Suprapubic skin (tissue), 4 donors: ENCODE data around the gene HDGFL2. TPM values are rescaled to one million over a fixed set of nuclear protein-coding genes. Genes with fewer than 3 reads are reported as not detected.
"Not testable (repeated sequence)": the region's sequence is repeated elsewhere in the genome, so short reads cannot be mapped to it uniquely, and the experiment has no call there.

Experiments
- DNase-seq, 2 donors: peaks; one replicate each; pipeline ENCODE4 v3.0.0-alpha.2; 2019; ENCODE audit warnings: low spot score in 2 of 2
- H3K27ac ChIP-seq: fragments of 200-600 bp; sonication (generic); one replicate; pipeline ENCODE4 v1.5.1; 2019
- H3K27me3 ChIP-seq: fragments of 200-600 bp; sonication (generic); one replicate; pipeline ENCODE4 v1.5.1; 2019
- H3K36me3 ChIP-seq: fragments of 200-600 bp; sonication (generic); one replicate; pipeline ENCODE4 v1.5.1; 2019
- H3K4me1 ChIP-seq: fragments of 200-600 bp; sonication (generic); one replicate; pipeline ENCODE4 v1.5.1; 2019
- H3K4me3 ChIP-seq: fragments of 200-600 bp; sonication (generic); one replicate; pipeline ENCODE4 v1.5.1; 2019; ENCODE audit warnings: mild to moderate bottlenecking
- H3K9me3 ChIP-seq: fragments of 200-600 bp; sonication (generic); one replicate; pipeline ENCODE4 v1.5.1; 2019
- EP300 ChIP-seq: sonication (generic); formaldehyde crosslinking; IDR thresholded peaks from one replicate; pipeline ENCODE4 v1.6.1; 2017; ENCODE audit warnings: antibody characterized with exemption
- POLR2A ChIP-seq, 2 donors: fragments of 450-650 bp; IDR thresholded peaks; one replicate each; pipeline ENCODE4 v1.6.1; 2017; ENCODE audit warnings: antibody characterized with exemption in 2 of 2, mild to moderate bottlenecking in 2 of 2, moderate library complexity in 2 of 2
- POLR2AphosphoS5 ChIP-seq, 3 donors: sonication (generic); formaldehyde crosslinking; IDR thresholded peaks; one replicate each; pipeline ENCODE4 v1.6.1; 2017; ENCODE audit warnings: antibody characterized with exemption in 3 of 3
- WGBS: methylation state at CpG from one replicate; pipeline ENCODE4 v1.1.5; 2018; 5-methylcytosine and 5-hydroxymethylcytosine counted together
- total RNA-seq, 4 donors: library from RNA; depleted of rRNA; stranded (reverse); fragments of >200 nt; gene quantifications; one replicate each; pipeline ENCODE4 v1.1.0, GENCODE V29; 2016
- TF ChIP-seq, protein P1 (sequence below), 2 donors: fragments of 200-600 bp in 1 of 2; fragments of 450-650 bp in 1 of 2; sonication (generic) in 1 of 2; IDR thresholded peaks; one replicate each; pipeline ENCODE4 v1.5.1; 2016 to 2019; ENCODE audit warnings: antibody characterized with exemption in 2 of 2, mild to moderate bottlenecking in 1 of 2, moderate library complexity in 1 of 2

HDGFL2 gene
- total RNA-seq, 4 donors from 2014 or later, result 23.0 to 27.4 (median 23.4) TPM

DNA sequence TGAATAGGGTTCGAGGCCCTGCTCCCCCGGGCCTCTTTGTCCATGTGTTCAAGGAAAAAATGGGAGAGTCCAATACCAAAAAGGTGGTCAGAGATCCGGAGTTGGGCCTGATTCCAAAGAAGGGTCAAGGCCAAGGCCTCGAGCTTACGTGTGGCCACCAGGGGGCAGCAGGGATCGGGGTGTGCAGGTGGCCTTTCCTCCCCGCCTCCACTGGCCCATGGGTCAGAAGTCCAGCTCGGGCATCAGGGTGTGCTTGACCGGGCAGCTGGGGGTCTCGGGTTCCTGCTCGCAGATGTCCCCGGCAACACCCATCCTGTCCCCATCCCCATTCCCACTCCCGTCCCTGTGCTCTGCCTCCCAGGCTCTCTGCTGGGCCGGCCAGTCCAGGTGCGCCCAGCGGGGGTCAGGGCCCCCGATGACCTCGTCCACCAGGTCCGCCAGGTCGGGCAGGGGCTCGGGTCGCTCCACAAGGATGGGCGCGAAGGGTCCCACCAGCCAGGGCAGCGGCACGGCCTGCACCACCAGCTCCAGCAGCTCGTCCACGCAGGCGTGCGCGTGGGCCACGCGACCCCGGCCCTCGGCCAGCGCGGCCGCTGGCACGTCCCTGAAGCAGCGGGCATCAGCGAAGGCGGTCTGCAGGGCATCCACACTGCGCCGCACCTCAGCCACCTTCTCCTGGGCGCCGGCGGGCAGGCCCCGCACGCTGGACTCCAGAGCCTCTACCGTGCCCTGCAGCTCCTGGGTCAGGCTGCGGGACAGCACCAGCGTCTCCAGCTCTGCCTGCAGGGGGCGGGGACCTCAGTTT, 51.4 kb downstream of the HDGFL2 start:
- H3K27me3 ChIP-seq, result no peaks in the 10 kb centered on the region
- H3K9me3 ChIP-seq, result no peaks in the 10 kb centered on the region
- 57% methylated on average over 15 of the region's 53 CpGs for WGBS
- peaks cover 13% of the 10 kb centered on the region for H3K4me1 ChIP-seq
- no peaks in the 10 kb centered on the region for H3K36me3 ChIP-seq
- DNase-seq, result peak in 1 of 2 donors; percentile 64
- no peak overlapping the region for H3K27ac ChIP-seq
- TF ChIP-seq POLR2AphosphoS5 (IDR thresholded peaks at IDR 0.05) (no peak), EP300 (no peak), POLR2A (IDR thresholded peaks at IDR 0.05) (no peak)
- TF ChIP-seq, protein P1, sequence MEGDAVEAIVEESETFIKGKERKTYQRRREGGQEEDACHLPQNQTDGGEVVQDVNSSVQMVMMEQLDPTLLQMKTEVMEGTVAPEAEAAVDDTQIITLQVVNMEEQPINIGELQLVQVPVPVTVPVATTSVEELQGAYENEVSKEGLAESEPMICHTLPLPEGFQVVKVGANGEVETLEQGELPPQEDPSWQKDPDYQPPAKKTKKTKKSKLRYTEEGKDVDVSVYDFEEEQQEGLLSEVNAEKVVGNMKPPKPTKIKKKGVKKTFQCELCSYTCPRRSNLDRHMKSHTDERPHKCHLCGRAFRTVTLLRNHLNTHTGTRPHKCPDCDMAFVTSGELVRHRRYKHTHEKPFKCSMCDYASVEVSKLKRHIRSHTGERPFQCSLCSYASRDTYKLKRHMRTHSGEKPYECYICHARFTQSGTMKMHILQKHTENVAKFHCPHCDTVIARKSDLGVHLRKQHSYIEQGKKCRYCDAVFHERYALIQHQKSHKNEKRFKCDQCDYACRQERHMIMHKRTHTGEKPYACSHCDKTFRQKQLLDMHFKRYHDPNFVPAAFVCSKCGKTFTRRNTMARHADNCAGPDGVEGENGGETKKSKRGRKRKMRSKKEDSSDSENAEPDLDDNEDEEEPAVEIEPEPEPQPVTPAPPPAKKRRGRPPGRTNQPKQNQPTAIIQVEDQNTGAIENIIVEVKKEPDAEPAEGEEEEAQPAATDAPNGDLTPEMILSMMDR (IDR thresholded peaks at IDR 0.05), result peak in 1 of 2 donors; percentile 46
- H3K4me3 ChIP-seq, result no peak overlapping the region

DNA sequence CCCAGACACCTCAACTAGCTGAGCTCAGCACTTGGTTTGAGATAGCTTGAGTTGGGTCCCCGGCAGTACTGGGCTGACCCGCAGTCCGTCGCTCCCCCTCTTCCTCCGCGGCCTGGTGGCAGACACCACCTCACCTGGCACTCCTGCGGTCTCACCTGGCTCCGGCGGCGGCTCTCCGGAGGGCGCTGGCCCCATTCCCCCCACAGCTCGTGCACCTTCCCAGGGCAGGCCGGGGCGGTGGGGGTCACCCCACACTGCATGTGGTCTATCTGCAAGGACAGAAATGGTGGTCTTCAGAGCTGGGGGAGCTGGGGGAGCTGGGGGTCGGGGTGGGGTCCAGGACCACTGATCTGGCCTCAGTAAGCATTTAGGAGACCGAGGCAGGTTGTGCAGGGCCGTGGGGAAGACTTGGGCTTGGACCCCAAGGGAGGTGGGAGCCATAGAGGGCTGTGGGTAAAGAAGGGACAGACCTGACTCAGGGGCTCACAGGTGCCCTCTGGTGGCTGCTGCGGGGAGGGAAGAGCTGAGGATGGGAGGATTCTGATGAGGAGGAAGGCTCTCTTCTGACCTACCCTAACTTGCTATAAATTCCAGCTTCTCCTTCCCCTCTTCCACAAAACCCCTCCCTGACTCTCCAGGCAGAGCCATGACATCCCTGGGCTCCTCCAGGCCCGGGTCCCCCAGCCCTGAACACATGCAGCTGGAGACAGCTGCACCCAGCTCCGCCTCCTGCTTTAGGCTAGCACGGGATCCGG, 52.9 kb downstream of the HDGFL2 start:
- Histone ChIP-seq H3K27ac (no peak overlapping the region), H3K4me3 (no peak overlapping the region), H3K9me3 (no peaks in the 10 kb centered on the region), H3K4me1 (no peaks in the 10 kb centered on the region), H3K36me3 (no peaks in the 10 kb centered on the region), H3K27me3 (no peaks in the 10 kb centered on the region)
- DNase-seq, result peak in 1 of 2 donors; percentile 69
- TF ChIP-seq POLR2A (IDR thresholded peaks at IDR 0.05), result no peak
- TF ChIP-seq, protein P1 (IDR thresholded peaks at IDR 0.05), result peak; percentile 19 to 77
- 73% methylated on average over 18 of the region's 23 CpGs for WGBS

GRCh38 chr19:4525563-4526002, 53.5 kb downstream of the HDGFL2 start:
- Histone ChIP-seq H3K27ac (no peak overlapping the region), H3K4me3 (no peak overlapping the region), H3K27me3 (no peaks in the 10 kb centered on the region), H3K9me3 (no peaks in the 10 kb centered on the region), H3K36me3 (no peaks in the 10 kb centered on the region), H3K4me1 (no peaks in the 10 kb centered on the region)
- WGBS, result 64% methylated on average over 12 of the region's 23 CpGs
- TF ChIP-seq, protein P1 (IDR thresholded peaks at IDR 0.05), result no peak
- no peak for TF ChIP-seq POLR2A (IDR thresholded peaks at IDR 0.05)
- no peak for TF ChIP-seq POLR2AphosphoS5 (IDR thresholded peaks at IDR 0.05)
- TF ChIP-seq EP300, result no peak
- DNase-seq, result no peak

GRCh38 chr19:4527377-4527776, 55.3 kb downstream of the HDGFL2 start:
- not testable (repeated sequence) for H3K4me3 ChIP-seq, H3K27me3 ChIP-seq, H3K4me1 ChIP-seq, H3K27ac ChIP-seq, H3K36me3 ChIP-seq, DNase-seq, H3K9me3 ChIP-seq
- 93% methylated on average over 8 of the region's 8 CpGs for WGBS

- no peak for DNase-seq
- H3K4me1 ChIP-seq, result no peaks in the 10 kb centered on the region
- WGBS, result 71% methylated on average over 15 of the region's 15 CpGs
- H3K27me3 ChIP-seq, result no peaks in the 10 kb centered on the region
- no peaks in the 10 kb centered on the region for H3K9me3 ChIP-seq
- TF ChIP-seq EP300, result no peak
- no peak overlapping the region for H3K4me3 ChIP-seq
- no peak overlapping the region for H3K27ac ChIP-seq
- no peaks in the 10 kb centered on the region for H3K36me3 ChIP-seq
These were observed 56.7 kb downstream of the HDGFL2 start for GRCh38 chr19:4528843-4529242.

DNA sequence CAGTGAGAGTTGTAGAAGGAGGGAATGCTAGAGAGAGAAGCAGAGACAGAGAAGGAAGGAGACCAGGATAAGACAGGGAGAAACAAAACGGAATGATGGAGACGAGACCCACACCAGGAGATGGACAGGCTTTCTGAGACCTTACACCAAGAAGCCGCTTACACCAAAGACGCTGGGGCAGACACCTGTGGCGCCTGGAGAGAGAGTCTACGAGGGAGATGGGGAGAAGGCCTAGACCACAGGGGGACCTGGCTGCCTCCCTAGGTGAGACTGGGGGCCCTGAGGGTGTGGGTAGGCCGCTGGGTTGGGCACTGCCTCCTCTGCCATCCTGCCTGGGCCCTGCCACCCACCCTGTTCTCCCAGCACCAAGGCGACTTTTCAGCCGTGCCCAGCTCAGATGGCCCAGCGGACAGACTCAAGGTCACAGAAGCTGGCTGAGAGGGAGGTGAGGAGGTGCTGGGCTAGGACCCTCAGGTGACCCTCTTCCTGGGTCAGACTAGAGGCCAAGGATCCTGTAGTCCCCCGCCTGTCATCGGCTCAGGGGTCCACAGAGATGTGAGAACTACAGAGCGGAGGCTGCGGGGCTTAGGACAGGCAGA, 57.9 kb downstream of the HDGFL2 start:
- Histone ChIP-seq H3K36me3 (no peaks in the 10 kb centered on the region), H3K4me1 (peaks cover 2% of the 10 kb centered on the region), H3K27me3 (peaks cover 6% of the 10 kb centered on the region), H3K9me3 (no peaks in the 10 kb centered on the region), H3K4me3 (no peak overlapping the region), H3K27ac (no peak overlapping the region)
- TF ChIP-seq EP300 (no peak), POLR2A (IDR thresholded peaks at IDR 0.05) (no peak), POLR2AphosphoS5 (IDR thresholded peaks at IDR 0.05) (no peak)
- TF ChIP-seq, protein P1 (IDR thresholded peaks at IDR 0.05), result no peak
- 67% methylated on average over 14 of the region's 14 CpGs for WGBS
- no peak for DNase-seq
